Psoas muscle (tissue), 8 donors: ENCODE measurements around the gene C17orf50. TPM values are rescaled to one million over a fixed set of nuclear protein-coding genes. Genes with fewer than 3 reads are reported as not detected.
A peak's percentile ranks its signal among the peaks of the same experiment; 100 is the strongest.

Experiments used
- ATAC-seq, 4 donors: fragments of 200-7000 bp; cut with Tn5 transposase; one replicate each; pipeline ENCODE4 v1.9.1; 2020; ENCODE audit warnings: moderate library complexity in 3 of 4, mild to moderate bottlenecking in 2 of 4
- DNase-seq, 2 donors: peaks; one replicate each; pipeline ENCODE4 v3.0.0-alpha.2; 2020
- H3K27ac ChIP-seq: fragments of 200-600 bp; one replicate; pipeline ENCODE4 v1.8.0; 2022
- H3K27me3 ChIP-seq, 3 donors: fragments of 200-600 bp in 1 of 3; one replicate each; pipeline versions ENCODE4 v1.6.1 to v1.8.0; 2013 to 2022; ENCODE audit warnings: low read length in 2 of 3, mild to moderate bottlenecking in 2 of 3, moderate library complexity in 1 of 3; ENCODE audit not compliant: insufficient read depth in 3 of 3
- H3K36me3 ChIP-seq, 2 donors: fragments of 200-600 bp in 1 of 2; one replicate each; pipeline versions ENCODE4 v1.6.1 to v1.8.0; 2013 to 2022; ENCODE audit warnings: low read depth in 1 of 2, mild to moderate bottlenecking in 1 of 2, moderate library complexity in 1 of 2; ENCODE audit not compliant: insufficient read depth in 1 of 2
- H3K4me1 ChIP-seq: fragments of 200-600 bp; one replicate; pipeline ENCODE4 v1.8.0; 2022
- H3K4me3 ChIP-seq: fragments of 200-600 bp; one replicate; pipeline ENCODE4 v1.8.0; 2022; ENCODE audit warnings: mild to moderate bottlenecking
- H3K9me3 ChIP-seq: fragments of 200-600 bp; one replicate; pipeline ENCODE4 v1.8.0; 2022
- CTCF ChIP-seq: fragments of 200-600 bp; IDR thresholded peaks from one replicate; pipeline ENCODE4 v1.8.0; 2022; ENCODE audit warnings: antibody characterized with exemption
- WGBS, 3 donors: extraction: QIAGEN DNeasy Blood & Tissue Kit; methylation state at CpG; one replicate each; pipeline versions ENCODE4 v1.1.6 to v1.1.7; 2013; 5-methylcytosine and 5-hydroxymethylcytosine counted together
- intact Hi-C, 2 donors: fragments of 100-400 bp; cut with DNase I; formaldehyde crosslinking; loops; one replicate each; pipeline versions ENCODE4 v1.11.0 to v1.14.2; 2022
- polyA plus RNA-seq, 3 donors: library from polyadenylated mRNA; stranded (reverse); fragments of 200-250 nt; gene quantifications; one replicate each; pipeline ENCODE4 v1.2.3, GENCODE V29; 2013
- total RNA-seq, 4 donors: library from RNA; stranded (reverse); fragmentation: NEBNext Ultra II Directional in 2 of 4; extraction: Animal tissue kit (Norgen Biotek cat#: 25700) in 2 of 4; gene quantifications; one replicate each; pipeline versions ENCODE4 v1.2.1 to v1.2.4, GENCODE V29; 2021 to 2023
- donor health status: healthy with polysubstance abuse.
- donor health status: DM: no; HTN: no; CAD: no; lungs with moderate emphysema.
- donor health status: Bipolar disorder and iron deficiency.
- donor health status: healthy.
- donor health status: DM: yes; HTN: yes; CAD: no.
- donor health status: DM: no; HTN: no; CAD: no.
- donor health status: DM: no; HTN: no; CAD: no.
- donor health status: DM: yes; HTN: yes; CAD: no.

C17orf50 gene
- total and polyA plus RNA-seq, 7 donors: 0.08 TPM; not detected in 6

DNA sequence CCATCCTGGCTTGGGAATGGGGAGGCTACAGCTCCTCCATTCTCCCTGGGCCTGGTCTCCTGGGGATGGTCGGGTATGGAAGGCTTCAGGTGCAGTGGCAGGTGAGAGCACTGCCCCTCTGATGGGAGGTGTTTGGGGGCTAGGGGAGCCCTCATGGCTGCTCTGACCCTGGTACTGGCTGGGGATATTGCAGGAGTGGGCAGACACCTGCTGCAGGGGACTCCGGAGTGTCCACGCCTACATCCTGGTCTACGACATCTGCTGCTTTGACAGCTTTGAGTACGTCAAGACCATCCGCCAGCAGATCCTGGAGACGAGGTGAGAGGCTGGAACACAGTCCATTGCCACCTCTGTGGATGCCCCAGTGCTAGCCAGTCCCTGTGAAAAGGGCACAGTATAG, 20.5 kb upstream of the C17orf50 start:
- WGBS, 3 donors: 84 to 88% (median 87%) methylated on average over 7 of the region's 7 CpGs
- Histone ChIP-seq H3K9me3 (no peaks in the 10 kb centered on the region), H3K4me3 (no peak overlapping the region), H3K27ac (no peak overlapping the region), H3K36me3 (no peaks in the 10 kb centered on the region), H3K4me1 (peaks cover 13% of the 10 kb centered on the region), H3K27me3 (peaks cover 0 to 7% (median 0%) of the 10 kb centered on the region in 3 donors)
- no peak for DNase-seq
- TF ChIP-seq CTCF: no peak
- intact Hi-C loops: loop anchor here (2.0 to 10.0 kb wide), 4 partner anchors 78 to 425 kb away; no protein-coding TSS in a partner anchor
- ATAC-seq: no peak

DNA sequence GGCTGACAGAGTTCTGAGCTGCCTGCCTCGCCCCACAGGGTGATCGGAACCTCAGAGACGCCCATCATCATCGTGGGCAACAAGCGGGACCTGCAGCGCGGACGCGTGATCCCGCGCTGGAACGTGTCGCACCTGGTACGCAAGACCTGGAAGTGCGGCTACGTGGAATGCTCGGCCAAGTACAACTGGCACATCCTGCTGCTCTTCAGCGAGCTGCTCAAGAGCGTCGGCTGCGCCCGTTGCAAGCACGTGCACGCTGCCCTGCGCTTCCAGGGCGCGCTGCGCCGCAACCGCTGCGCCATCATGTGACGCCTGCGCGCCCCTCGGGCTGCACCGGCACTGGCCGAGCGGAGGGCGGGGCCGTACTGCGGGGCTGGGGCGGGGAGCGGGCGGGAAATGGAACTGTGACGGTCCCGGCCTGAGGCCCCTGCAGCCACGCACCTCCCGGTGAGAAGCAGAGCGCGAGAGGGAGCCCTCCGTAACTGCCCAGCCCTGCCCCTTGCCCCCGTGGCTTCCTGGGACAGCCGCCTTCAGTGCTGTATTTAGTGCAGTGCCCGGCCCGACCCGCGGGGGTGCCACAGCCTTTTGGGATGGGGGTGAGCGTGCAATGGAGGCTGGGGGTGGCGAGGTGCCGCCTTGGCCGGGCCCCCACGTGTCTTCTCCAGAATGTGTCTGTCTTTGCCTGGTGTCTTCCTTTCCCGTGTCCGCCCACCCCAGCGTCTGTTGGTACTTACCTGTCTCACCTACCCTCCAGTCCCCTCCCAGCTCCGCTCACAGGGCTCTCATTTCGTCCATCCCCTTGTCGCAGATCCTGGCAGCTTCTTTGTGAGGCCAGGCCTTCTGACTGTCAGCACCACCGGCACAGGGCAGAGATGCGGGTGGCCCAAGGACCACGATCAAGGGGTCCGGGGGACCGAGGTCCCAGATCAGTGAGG, 19.4 kb upstream of the C17orf50 start:
- H3K27ac ChIP-seq: no peak overlapping the region
- no peak for TF ChIP-seq CTCF
- no peak for DNase-seq
- H3K4me1 ChIP-seq: peaks cover 13% of the 10 kb centered on the region
- intact Hi-C loops: loop anchor here (2.0 to 10.0 kb wide), 4 partner anchors 79 to 426 kb away; no protein-coding TSS in a partner anchor
- H3K9me3 ChIP-seq: no peaks in the 10 kb centered on the region
- H3K4me3 ChIP-seq: peak overlapping the region; percentile 57
- H3K36me3 ChIP-seq: no peaks in the 10 kb centered on the region
- 12 to 19% (median 15%) methylated on average over 58 to 73 of the region's 73 CpGs for WGBS, 3 donors
- H3K27me3 ChIP-seq: peaks cover 0 to 7% (median 0%) of the 10 kb centered on the region in 3 donors
- ATAC-seq: peak; percentile 60 to 86 (median 70)

DNA sequence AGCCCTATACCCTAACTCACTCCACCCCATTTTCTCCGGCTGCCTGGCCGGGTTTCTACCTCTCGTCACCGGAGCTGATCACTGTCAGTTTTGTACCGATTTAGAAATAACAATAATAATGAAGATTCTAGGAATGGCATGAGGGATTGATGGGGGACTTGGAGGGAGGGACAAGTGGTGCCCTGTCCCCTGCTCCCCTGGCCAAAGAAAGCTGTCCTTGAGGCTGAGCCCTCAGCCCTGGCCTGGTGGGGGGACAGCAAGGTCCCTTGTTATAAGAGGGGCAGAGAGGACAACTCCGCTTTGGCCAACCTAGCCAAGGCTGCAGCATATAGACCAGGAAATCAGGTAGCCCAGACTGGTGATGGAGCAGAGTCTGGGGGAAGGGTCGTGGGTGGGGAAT, 18.2 kb upstream of the C17orf50 start:
- 57 to 72% (median 60%) methylated on average over 7 of the region's 7 CpGs for WGBS, 3 donors
- no peak for ATAC-seq

DNA sequence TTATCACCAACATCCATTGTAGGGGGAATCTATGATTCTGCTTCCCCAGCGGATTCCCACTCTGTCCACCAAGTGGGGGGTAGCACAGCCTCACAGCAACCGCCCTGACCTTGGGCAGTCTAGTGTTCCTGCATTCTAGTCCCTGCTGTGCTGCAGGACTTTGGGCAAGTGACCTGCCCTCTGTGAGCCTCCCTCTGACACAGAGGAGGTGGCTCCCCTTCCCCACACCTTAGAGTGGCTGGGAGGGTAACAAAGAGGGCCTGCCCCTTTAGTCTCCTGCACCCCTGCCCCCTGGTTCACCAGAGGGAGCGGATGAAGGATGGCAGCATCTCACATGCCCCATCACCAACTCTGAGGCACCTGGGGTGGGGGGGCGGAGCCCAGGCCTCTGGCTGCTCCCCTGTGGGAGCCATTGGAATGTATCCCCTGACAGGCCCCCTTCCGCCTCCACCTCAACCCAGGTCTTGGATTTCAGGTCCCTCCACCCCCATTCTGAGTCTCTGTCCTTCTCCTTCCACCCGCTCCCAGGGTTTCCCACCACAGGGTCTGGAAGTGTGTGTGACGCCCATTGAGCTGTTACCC, 17.7 kb upstream of the C17orf50 start:
- H3K27ac ChIP-seq: no peak overlapping the region
- no peaks in the 10 kb centered on the region for H3K9me3 ChIP-seq
- no peak overlapping the region for H3K4me3 ChIP-seq
- peaks cover 0 to 7% (median 0%) of the 10 kb centered on the region in 3 donors for H3K27me3 ChIP-seq
- TF ChIP-seq CTCF: no peak
- DNase-seq (no peak), ATAC-seq (no peak)
- WGBS, 3 donors: 61 to 65% (median 61%) methylated on average over 7 of the region's 7 CpGs
- H3K4me1 ChIP-seq: peaks cover 13% of the 10 kb centered on the region
- no peaks in the 10 kb centered on the region for H3K36me3 ChIP-seq
- intact Hi-C loops: loop anchor here (5.0 to 10.0 kb wide), 3 partner anchors 81 to 428 kb away; no protein-coding TSS in a partner anchor

More for the DNA sequence above, 18.2 kb upstream of the C17orf50 start:
- H3K27me3 ChIP-seq: peaks cover 0 to 7% (median 0%) of the 10 kb centered on the region in 3 donors
- intact Hi-C loops: loop anchor here (5.0 to 10.0 kb wide), 3 partner anchors 80 to 428 kb away; no protein-coding TSS in a partner anchor
- no peak for TF ChIP-seq CTCF
- H3K36me3 ChIP-seq: no peaks in the 10 kb centered on the region
- H3K4me3 ChIP-seq: no peak overlapping the region
- peaks cover 13% of the 10 kb centered on the region for H3K4me1 ChIP-seq
- no peak overlapping the region for H3K27ac ChIP-seq
- no peak for DNase-seq
- H3K9me3 ChIP-seq: no peaks in the 10 kb centered on the region
